ENCODE data around the gene URAD.
A peak's percentile ranks its signal among the peaks of the same experiment; 100 is the strongest.
"Not testable (repeated sequence)": the region's sequence is repeated elsewhere in the genome, so short reads cannot be mapped to it uniquely, and the experiment has no call there.

URAD gene

GRCh38 chr13:28012896-28013295 lies 24.4 kb upstream of the URAD start:
- Histone ChIP-seq H3F3A (ENCODE audit: insufficient read depth, low read length) (no peaks in the 10 kb centered on the region), H3K79me2 (ENCODE audit: low read length) (no peaks in the 10 kb centered on the region), H3K9me3 (replicated peaks; ENCODE audit: insufficient read depth, low read length) (no peaks in the 10 kb centered on the region), H3K27me3 (replicated peaks; ENCODE audit: insufficient read depth, low read length) (no peaks in the 10 kb centered on the region), H4K20me1 (ENCODE audit: insufficient read depth, low read length) (no peaks in the 10 kb centered on the region), H2AFZ (ENCODE audit: low read length) (no peak overlapping the region), H3K4me1 (ENCODE audit: low read length) (no peaks in the 10 kb centered on the region), H3K9ac (ENCODE audit: low read length) (no peak overlapping the region), H3K4me3 (ENCODE audit: low read length) (no peak overlapping the region), H3K9me2 (replicated peaks; ENCODE audit: insufficient read depth, low read length) (no peaks in the 10 kb centered on the region), H3K36me3 (replicated peaks; ENCODE audit: insufficient read depth, low read length) (no peaks in the 10 kb centered on the region), H3K27ac (ENCODE audit: low read length) (no peak overlapping the region), H3K4me2 (ENCODE audit: low read depth, low read length) (no peak overlapping the region)
- DNase-seq = peak; percentile 77
- no peak for TF ChIP-seq EZH2 (optimal IDR thresholded peaks at IDR 0.05; ENCODE audit: low read depth, low read length)
- no peak for TF ChIP-seq CTCF (IDR thresholded peaks at IDR 0.05; ENCODE audit: low read length)
- TF ChIP-seq EZH2phosphoT487 (IDR thresholded peaks at IDR 0.05; ENCODE audit: low read length) = no peak

- Histone ChIP-seq H3K27me3 (replicated peaks; ENCODE audit: insufficient read depth, low read length) (no peaks in the 10 kb centered on the region), H4K20me1 (ENCODE audit: insufficient read depth, low read length) (no peaks in the 10 kb centered on the region), H3F3A (ENCODE audit: insufficient read depth, low read length) (no peaks in the 10 kb centered on the region), H2AFZ (ENCODE audit: low read length) (no peak overlapping the region), H3K4me2 (ENCODE audit: low read depth, low read length) (no peak overlapping the region), H3K27ac (ENCODE audit: low read length) (no peak overlapping the region), H3K9me2 (replicated peaks; ENCODE audit: insufficient read depth, low read length) (no peaks in the 10 kb centered on the region), H3K4me1 (ENCODE audit: low read length) (no peaks in the 10 kb centered on the region), H3K4me3 (ENCODE audit: low read length) (no peak overlapping the region), H3K79me2 (ENCODE audit: low read length) (no peaks in the 10 kb centered on the region), H3K9ac (ENCODE audit: low read length) (no peak overlapping the region), H3K36me3 (replicated peaks; ENCODE audit: insufficient read depth, low read length) (no peaks in the 10 kb centered on the region), H3K9me3 (replicated peaks; ENCODE audit: insufficient read depth, low read length) (no peaks in the 10 kb centered on the region)
- no peak for TF ChIP-seq EZH2 (optimal IDR thresholded peaks at IDR 0.05; ENCODE audit: low read depth, low read length)
- no peak for DNase-seq
These were observed 23.9 kb upstream of the URAD start for GRCh38 chr13:28012383-28012782.

- Histone ChIP-seq H2AFZ (ENCODE audit: low read length) (no peak overlapping the region), H3K79me2 (ENCODE audit: low read length) (no peaks in the 10 kb centered on the region), H3K4me2 (ENCODE audit: low read depth, low read length) (no peak overlapping the region), H3K9me2 (replicated peaks; ENCODE audit: insufficient read depth, low read length) (no peaks in the 10 kb centered on the region), H3F3A (ENCODE audit: insufficient read depth, low read length) (no peaks in the 10 kb centered on the region), H3K9me3 (replicated peaks; ENCODE audit: insufficient read depth, low read length) (no peaks in the 10 kb centered on the region), H3K4me3 (ENCODE audit: low read length) (no peak overlapping the region), H3K27ac (ENCODE audit: low read length) (no peak overlapping the region), H3K27me3 (replicated peaks; ENCODE audit: insufficient read depth, low read length) (no peaks in the 10 kb centered on the region), H3K4me1 (ENCODE audit: low read length) (no peaks in the 10 kb centered on the region), H3K9ac (ENCODE audit: low read length) (no peak overlapping the region), H3K36me3 (replicated peaks; ENCODE audit: insufficient read depth, low read length) (no peaks in the 10 kb centered on the region), H4K20me1 (ENCODE audit: insufficient read depth, low read length) (no peaks in the 10 kb centered on the region)
- TF ChIP-seq EZH2 (optimal IDR thresholded peaks at IDR 0.05; ENCODE audit: low read depth, low read length) (no peak), CTCF (IDR thresholded peaks at IDR 0.05; ENCODE audit: low read length) (no peak), EZH2phosphoT487 (IDR thresholded peaks at IDR 0.05; ENCODE audit: low read length) (no peak)
- DNase-seq = no peak
These were observed 21.6 kb upstream of the URAD start for GRCh38 chr13:28010046-28010445.

- not testable (repeated sequence) for H4K20me1 ChIP-seq (ENCODE audit: insufficient read depth, low read length); H3K9ac ChIP-seq (ENCODE audit: low read length)
These were observed 16.5 kb upstream of the URAD start for GRCh38 chr13:28005016-28005415.

More at GRCh38 chr13:28005016-28005415, 16.5 kb upstream of the URAD start:
- not testable (repeated sequence) for H3K27me3 ChIP-seq (replicated peaks; ENCODE audit: insufficient read depth, low read length); H3K4me3 ChIP-seq (ENCODE audit: low read length); H3K4me1 ChIP-seq (ENCODE audit: low read length); H3F3A ChIP-seq (ENCODE audit: insufficient read depth, low read length); H3K27ac ChIP-seq (ENCODE audit: low read length); H3K9me3 ChIP-seq (replicated peaks; ENCODE audit: insufficient read depth, low read length); H3K36me3 ChIP-seq (replicated peaks; ENCODE audit: insufficient read depth, low read length); H2AFZ ChIP-seq (ENCODE audit: low read length); H3K79me2 ChIP-seq (ENCODE audit: low read length); H3K4me2 ChIP-seq (ENCODE audit: low read depth, low read length); DNase-seq; H3K9me2 ChIP-seq (replicated peaks; ENCODE audit: insufficient read depth, low read length)
